Right cardiac atrium (tissue), 5 donors: ENCODE results near the gene CACTIN. TPM values are rescaled to one million over a fixed set of nuclear protein-coding genes. Genes with fewer than 3 reads are reported as not detected.
"Not testable (repeated sequence)": the region's sequence is repeated elsewhere in the genome, so short reads cannot be mapped to it uniquely, and the experiment has no call there.

Source experiments
- ATAC-seq, 2 donors: fragments of 200-7000 bp; cut with Tn5 transposase; one replicate each; pipeline versions ENCODE4 v1.8.0 to v1.9.1; 2020; ENCODE audit warnings: moderate library complexity in 2 of 2, mild to moderate bottlenecking in 1 of 2
- DNase-seq, 3 donors: peaks; one replicate each; pipeline ENCODE4 v3.0.0-alpha.2; 2020
- H3K27ac ChIP-seq: one replicate; pipeline ENCODE4 v1.5.1; 2013; ENCODE audit warnings: mild to moderate bottlenecking, low read length, control low read depth, moderate library complexity
- H3K27me3 ChIP-seq: one replicate; pipeline ENCODE4 v1.6.1; 2013; ENCODE audit not compliant: control insufficient read depth, insufficient read depth
- H3K4me1 ChIP-seq: one replicate; pipeline ENCODE4 v1.6.1; 2013; ENCODE audit warnings: low read length; ENCODE audit not compliant: control insufficient read depth, insufficient read depth
- H3K4me3 ChIP-seq: one replicate; pipeline ENCODE4 v1.5.1; 2013; ENCODE audit warnings: low read length, control low read depth
- H3K9me3 ChIP-seq: one replicate; pipeline ENCODE4 v1.6.1; 2013; ENCODE audit warnings: low read length; ENCODE audit not compliant: control insufficient read depth
- WGBS: extraction: QIAGEN DNeasy Blood & Tissue Kit; methylation state at CpG from one replicate; pipeline ENCODE4 v1.1.7; 2013; 5-methylcytosine and 5-hydroxymethylcytosine counted together
- intact Hi-C, 4 donors: fragments of 100-400 bp; cut with DNase I; formaldehyde crosslinking; loops; one replicate each; pipeline versions ENCODE4 v1.11.0 to v1.14.0; 2022 to 2023
- polyA plus RNA-seq: library from polyadenylated mRNA; stranded (reverse); fragments of 200-250 nt; gene quantifications from one replicate; pipeline ENCODE4 v1.2.3, GENCODE V29; 2013
- total RNA-seq, 4 donors: library from RNA; stranded (reverse); fragmentation: NEBNext Ultra II Directional; extraction: Animal tissue kit (Norgen Biotek cat#: 25700); gene quantifications; one replicate each; pipeline ENCODE4 v1.2.1, GENCODE V29; 2021
- donor health status: healthy with polysubstance abuse.
- donor health status: DM: no; HTN: yes; CAD: no.
- donor health status: DM: no; HTN: no; CAD: no.
- donor health status: DM: no; HTN: yes; CAD: no; lungs with severe emphysema.
- donor health status: DM: yes; HTN: yes; CAD: no.

CACTIN gene
- total and polyA plus RNA-seq, 5 donors, result 13.5 to 17.8 (median 14.4) TPM

- no peaks in the 10 kb centered on the region for H3K4me1 ChIP-seq
Measured at GRCh38 chr19:3572855-3573161, 53.8 kb downstream of the CACTIN start, which contains the start of gene HMG20B. Gene HMG20B (plus strand): TSS chr19:3572944. CDS start chr19:3573310, 366 bp downstream.

GRCh38 chr19:3572132-3572854, 54.3 kb downstream of the CACTIN start:
- peak; percentile 96 to 98 for ATAC-seq
- Histone ChIP-seq H3K27ac (no peak overlapping the region), H3K4me3 (peak overlapping the region; percentile 57), H3K9me3 (no peaks in the 10 kb centered on the region), H3K4me1 (no peaks in the 10 kb centered on the region), H3K27me3 (no peaks in the 10 kb centered on the region)
- intact Hi-C loops, result loop anchor here in 1 of 4 donors (10.0 kb wide), 1 partner anchor 53 kb away; the partner anchor contains the start of gene CACTIN
- DNase-seq, result peak; percentile 100
- 2% methylated on average over 48 of the region's 48 CpGs for WGBS

More at GRCh38 chr19:3572855-3573161, 53.8 kb downstream of the CACTIN start, which contains the start of gene HMG20B:
- DNase-seq (no peak), ATAC-seq (no peak)
- under 1% methylated on average over 30 of the region's 30 CpGs for WGBS
- H3K9me3 ChIP-seq, result no peaks in the 10 kb centered on the region
- peak within 1 kb of the TSS; percentile 94 for H3K4me3 ChIP-seq
- intact Hi-C loops, result loop anchor here in 1 of 4 donors (10.0 kb wide), 1 partner anchor 52 kb away; the partner anchor contains the start of gene CACTIN
- no peak within 1 kb of the TSS for H3K27ac ChIP-seq
- no peaks in the 10 kb centered on the region for H3K27me3 ChIP-seq

GRCh38 chr19:3570606-3571011, 56.0 kb downstream of the CACTIN start:
- H3K9me3 ChIP-seq, result no peaks in the 10 kb centered on the region
- no peaks in the 10 kb centered on the region for H3K27me3 ChIP-seq
- 76% methylated on average over 7 of the region's 7 CpGs for WGBS
- H3K27ac ChIP-seq, result no peak overlapping the region
- no peaks in the 10 kb centered on the region for H3K4me1 ChIP-seq
- intact Hi-C loops, result loop anchor here in 1 of 4 donors (10.0 kb wide), 1 partner anchor 54 kb away; the partner anchor contains the start of gene CACTIN
- DNase-seq (peak in 1 of 3 donors; percentile 25), ATAC-seq (no peak)
- H3K4me3 ChIP-seq, result no peak overlapping the region

- H3K4me1 ChIP-seq, H3K27ac ChIP-seq, H3K27me3 ChIP-seq, ATAC-seq, H3K4me3 ChIP-seq, H3K9me3 ChIP-seq: not testable (repeated sequence)
- 90% methylated on average over 11 of the region's 11 CpGs for WGBS
- intact Hi-C loops, result loop anchor here in 1 of 4 donors (10.0 kb wide), 1 partner anchor 55 kb away; the partner anchor contains the start of gene CACTIN
- DNase-seq, result peak in 1 of 3 donors; percentile 20
Measured at GRCh38 chr19:3570042-3570441, 56.5 kb downstream of the CACTIN start.

GRCh38 chr19:3565139-3565538, 61.5 kb downstream of the CACTIN start:
- Histone ChIP-seq H3K9me3 (no peaks in the 10 kb centered on the region), H3K4me3 (no peak overlapping the region), H3K27me3 (no peaks in the 10 kb centered on the region), H3K27ac (no peak overlapping the region), H3K4me1 (no peaks in the 10 kb centered on the region)
- DNase-seq (peak in 1 of 3 donors; percentile 13), ATAC-seq (no peak)
- intact Hi-C loops, result no loop called here
- WGBS, result 92% methylated on average over 19 of the region's 19 CpGs

- Histone ChIP-seq H3K4me1 (no peaks in the 10 kb centered on the region), H3K27me3 (no peaks in the 10 kb centered on the region), H3K27ac (no peak overlapping the region), H3K4me3 (no peak overlapping the region), H3K9me3 (no peaks in the 10 kb centered on the region)
- ATAC-seq, result no peak
- 62% methylated on average over 17 of the region's 17 CpGs for WGBS
- DNase-seq, result peak in 1 of 3 donors; percentile 45
- intact Hi-C loops, result no loop called here
Measured at GRCh38 chr19:3563709-3564524, 62.7 kb downstream of the CACTIN start.

Other genes with a start within 250 kb of the CACTIN start
- not detected for gene SMIM24, start 146.3 kb downstream of the CACTIN start, total RNA-seq
- gene SMIM24, start 146.3 kb downstream of the CACTIN start, polyA plus RNA-seq, result not detected
- gene SMIM44, start 143.3 kb downstream of the CACTIN start, total RNA-seq, result not detected
- not detected for gene SMIM44, start 143.3 kb downstream of the CACTIN start, polyA plus RNA-seq
- 10 to 100 TPM in 3 of 4 donors, 1 to 10 TPM in 1; 9.8 to 14.2 (median 11.4) TPM for gene DOHH, start 126.1 kb downstream of the CACTIN start, total RNA-seq
- 14.8 TPM for gene DOHH, start 126.1 kb downstream of the CACTIN start, polyA plus RNA-seq
- gene FZR1, start 120.5 kb downstream of the CACTIN start, total RNA-seq, result 10 to 100 TPM; 18.6 to 23.3 (median 21.8) TPM
- gene FZR1, start 120.5 kb downstream of the CACTIN start, polyA plus RNA-seq, result 14.3 TPM
- 1 to 10 TPM in 1 of 4 donors, under 1 TPM in 1, not detected in 2; 0.97 to 1.2 TPM for gene TEKTIP1, start 87.6 kb downstream of the CACTIN start, total RNA-seq
- gene TEKTIP1, start 87.6 kb downstream of the CACTIN start, polyA plus RNA-seq, result 0.20 TPM
- gene MFSD12, start 69.2 kb downstream of the CACTIN start, total RNA-seq, result 10 to 100 TPM; 20.6 to 31.7 (median 29.6) TPM
- gene MFSD12, start 69.2 kb downstream of the CACTIN start, polyA plus RNA-seq, result 21.3 TPM
- gene HMG20B, start 53.8 kb downstream of the CACTIN start, total RNA-seq, result 10 to 100 TPM; 35.7 to 46.0 (median 36.2) TPM
- 50.5 TPM for gene HMG20B, start 53.8 kb downstream of the CACTIN start, polyA plus RNA-seq
- 1 to 10 TPM in 2 of 4 donors, under 1 TPM in 2; 0.89 to 2.1 (median 1.2) TPM for gene GIPC3, start 41.3 kb downstream of the CACTIN start, total RNA-seq
- 1.2 TPM for gene GIPC3, start 41.3 kb downstream of the CACTIN start, polyA plus RNA-seq
- gene TBXA2R, start 19.9 kb downstream of the CACTIN start, total RNA-seq, result 1 to 10 TPM; 1.3 to 2.2 (median 2.0) TPM
- gene TBXA2R, start 19.9 kb downstream of the CACTIN start, polyA plus RNA-seq, result 1.8 TPM
- gene PIP5K1C, start 73.7 kb upstream of the CACTIN start, total RNA-seq, result 10 to 100 TPM; 38.8 to 48.3 (median 40.4) TPM
- gene PIP5K1C, start 73.7 kb upstream of the CACTIN start, polyA plus RNA-seq, result 31.4 TPM
- gene TJP3, start 81.6 kb upstream of the CACTIN start, total RNA-seq, result not detected
- gene TJP3, start 81.6 kb upstream of the CACTIN start, polyA plus RNA-seq, result 0.05 TPM
- 10 to 100 TPM; 10.5 to 14.0 (median 11.8) TPM for gene APBA3, start 134.9 kb upstream of the CACTIN start, total RNA-seq
- gene APBA3, start 134.9 kb upstream of the CACTIN start, polyA plus RNA-seq, result 13.1 TPM
- 10 to 100 TPM; 62.9 to 78.1 (median 69.4) TPM for gene MRPL54, start 135.9 kb upstream of the CACTIN start, total RNA-seq
- gene MRPL54, start 135.9 kb upstream of the CACTIN start, polyA plus RNA-seq, result 129 TPM
- gene RAX2, start 145.4 kb upstream of the CACTIN start, total RNA-seq, result not detected
- gene RAX2, start 145.4 kb upstream of the CACTIN start, polyA plus RNA-seq, result not detected
- 1 to 10 TPM in 2 of 4 donors, under 1 TPM in 2; 0.51 to 1.8 (median 1.0) TPM for gene MATK, start 159.6 kb upstream of the CACTIN start, total RNA-seq
- 0.36 TPM for gene MATK, start 159.6 kb upstream of the CACTIN start, polyA plus RNA-seq
- under 1 TPM; 0.36 to 0.85 (median 0.65) TPM for gene ZFR2, start 242.2 kb upstream of the CACTIN start, total RNA-seq
- 0.86 TPM for gene ZFR2, start 242.2 kb upstream of the CACTIN start, polyA plus RNA-seq